Pulmonary artery endothelial cell (primary cell): ENCODE measurements around the gene C19orf81. TPM values are rescaled to one million over a fixed set of nuclear protein-coding genes. Genes with fewer than 3 reads are reported as not detected.

ENCODE experiments used
- total RNA-seq: library from RNA; depleted of rRNA; stranded (reverse); fragments of >200 nt; gene quantifications from 2 replicates; pipeline ENCODE4 v1.2.3, GENCODE V29; 2014

Gene C19orf81
- total RNA-seq, 1 donor from 2014 or later, result 0.59 TPM

Other genes with a start within 250 kb of the C19orf81 start
- 0.04 TPM in 1 of 2 replicates, not detected in the other for gene SPIB, start 230.5 kb upstream of the C19orf81 start, total RNA-seq
- gene MYBPC2, start 216.6 kb upstream of the C19orf81 start, total RNA-seq, result not detected in 2 replicates
- 63.2 and 74.2 TPM in 2 replicates for gene EMC10, start 172.9 kb upstream of the C19orf81 start, total RNA-seq
- gene GARIN5A, start 172.6 kb upstream of the C19orf81 start, total RNA-seq, result not detected in 2 replicates
- gene JOSD2, start 138.3 kb upstream of the C19orf81 start, total RNA-seq, result 18.3 and 22.0 TPM in 2 replicates
- not detected in 2 replicates for gene ASPDH, start 135.5 kb upstream of the C19orf81 start, total RNA-seq
- gene LRRC4B, start 81.0 kb upstream of the C19orf81 start, total RNA-seq, result 0.07 TPM in 1 of 2 replicates, not detected in the other
- 0.04 TPM in 1 of 2 replicates, not detected in the other for gene SYT3, start 9.6 kb upstream of the C19orf81 start, total RNA-seq
- gene SHANK1, start 70.4 kb downstream of the C19orf81 start, total RNA-seq, result 0.26 and 0.63 TPM in 2 replicates
- 4.0 and 4.3 TPM in 2 replicates for gene CLEC11A, start 73.9 kb downstream of the C19orf81 start, total RNA-seq
- not detected in 2 replicates for gene GPR32, start 121.0 kb downstream of the C19orf81 start, total RNA-seq
- not detected in 2 replicates for gene ACP4, start 141.0 kb downstream of the C19orf81 start, total RNA-seq
- gene KLK1, start 174.3 kb downstream of the C19orf81 start, total RNA-seq, result not detected in 2 replicates
- gene KLK15, start 184.1 kb downstream of the C19orf81 start, total RNA-seq, result not detected in 2 replicates
- not detected in 2 replicates for gene KLK3, start 205.5 kb downstream of the C19orf81 start, total RNA-seq
- not detected in 2 replicates for gene KLK2, start 224.0 kb downstream of the C19orf81 start, total RNA-seq